GM19438 (cell line): Measurements from ENCODE around the gene EEF1A1.
"Not testable (repeated sequence)": the region's sequence is repeated elsewhere in the genome, so short reads cannot be mapped to it uniquely, and the experiment has no call there.

Experiments
- ATAC-seq: cut with Tn5 transposase; IDR thresholded peaks from one replicate; pipeline ENCODE4 v1.9.1; 2021; ENCODE audit warnings: low read depth; ENCODE audit not compliant: unreplicated experiment

EEF1A1 gene

GRCh38 chr6:73538116-73538779, 17.4 kb upstream of the EEF1A1 start:
- no peak for ATAC-seq

GRCh38 chr6:73537677-73538076, 16.8 kb upstream of the EEF1A1 start:
- no peak for ATAC-seq

DNA sequence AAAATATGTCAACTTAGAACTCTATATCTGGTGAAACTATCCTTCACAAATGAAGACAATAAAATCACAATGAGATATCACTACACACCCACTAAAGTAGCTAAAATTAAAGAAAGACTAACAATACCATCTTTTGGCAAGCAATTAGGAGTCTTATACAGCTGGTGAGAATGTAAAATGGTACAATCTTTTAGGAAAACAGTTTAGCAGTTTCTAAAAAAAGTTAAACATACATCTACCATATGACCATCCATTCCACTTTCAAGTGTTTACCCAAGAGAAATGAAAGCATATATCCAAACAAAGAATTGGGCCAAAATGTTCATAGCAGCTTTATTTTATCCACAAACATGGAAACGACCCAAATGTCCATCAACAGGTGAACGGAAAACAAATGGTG, 13.8 kb upstream of the EEF1A1 start:
- no peak for ATAC-seq

DNA sequence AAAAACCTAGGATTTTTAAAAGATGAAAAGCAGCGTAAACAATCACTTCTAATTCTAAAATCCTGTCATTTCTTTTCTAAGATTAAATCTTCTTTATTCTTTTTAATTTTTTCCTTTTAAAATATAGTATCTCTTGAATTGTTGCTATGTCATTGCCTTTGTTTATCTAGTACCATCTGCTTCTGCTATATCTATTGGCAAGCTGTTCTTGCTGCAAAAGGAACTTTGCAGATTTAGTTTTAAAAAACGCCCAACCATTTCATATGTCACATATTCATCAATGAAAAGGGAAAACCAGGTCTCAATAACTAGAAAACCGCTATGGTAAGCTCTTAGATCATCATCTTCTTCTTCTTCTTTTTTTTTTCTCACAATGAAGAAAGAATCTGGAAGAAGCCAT, 11.5 kb upstream of the EEF1A1 start:
- ATAC-seq = no peak

- ATAC-seq = no peak
Observed at GRCh38 chr6:73528897-73529296, 8.1 kb upstream of the EEF1A1 start.

- ATAC-seq = no peak
Observed at GRCh38 chr6:73525546-73526330, 4.9 kb upstream of the EEF1A1 start.

GRCh38 chr6:73523434-73524123, 2.7 kb upstream of the EEF1A1 start:
- peak; percentile 50 for ATAC-seq

GRCh38 chr6:73521351-73521985, 636 bp upstream of the EEF1A1 start:
- peak; percentile 33 for ATAC-seq

DNA sequence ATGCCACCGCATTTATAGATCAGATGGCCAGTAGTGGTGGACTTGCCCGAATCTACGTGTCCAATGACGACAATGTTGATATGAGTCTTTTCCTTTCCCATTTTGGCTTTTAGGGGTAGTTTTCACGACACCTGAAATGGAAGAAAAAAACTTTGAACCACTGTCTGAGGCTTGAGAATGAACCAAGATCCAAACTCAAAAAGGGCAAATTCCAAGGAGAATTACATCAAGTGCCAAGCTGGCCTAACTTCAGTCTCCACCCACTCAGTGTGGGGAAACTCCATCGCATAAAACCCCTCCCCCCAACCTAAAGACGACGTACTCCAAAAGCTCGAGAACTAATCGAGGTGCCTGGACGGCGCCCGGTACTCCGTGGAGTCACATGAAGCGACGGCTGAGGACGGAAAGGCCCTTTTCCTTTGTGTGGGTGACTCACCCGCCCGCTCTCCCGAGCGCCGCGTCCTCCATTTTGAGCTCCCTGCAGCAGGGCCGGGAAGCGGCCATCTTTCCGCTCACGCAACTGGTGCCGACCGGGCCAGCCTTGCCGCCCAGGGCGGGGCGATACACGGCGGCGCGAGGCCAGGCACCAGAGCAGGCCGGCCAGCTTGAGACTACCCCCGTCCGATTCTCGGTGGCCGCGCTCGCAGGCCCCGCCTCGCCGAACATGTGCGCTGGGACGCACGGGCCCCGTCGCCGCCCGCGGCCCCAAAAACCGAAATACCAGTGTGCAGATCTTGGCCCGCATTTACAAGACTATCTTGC, 725 bp downstream of the EEF1A1 start:
- no peak for ATAC-seq

DNA sequence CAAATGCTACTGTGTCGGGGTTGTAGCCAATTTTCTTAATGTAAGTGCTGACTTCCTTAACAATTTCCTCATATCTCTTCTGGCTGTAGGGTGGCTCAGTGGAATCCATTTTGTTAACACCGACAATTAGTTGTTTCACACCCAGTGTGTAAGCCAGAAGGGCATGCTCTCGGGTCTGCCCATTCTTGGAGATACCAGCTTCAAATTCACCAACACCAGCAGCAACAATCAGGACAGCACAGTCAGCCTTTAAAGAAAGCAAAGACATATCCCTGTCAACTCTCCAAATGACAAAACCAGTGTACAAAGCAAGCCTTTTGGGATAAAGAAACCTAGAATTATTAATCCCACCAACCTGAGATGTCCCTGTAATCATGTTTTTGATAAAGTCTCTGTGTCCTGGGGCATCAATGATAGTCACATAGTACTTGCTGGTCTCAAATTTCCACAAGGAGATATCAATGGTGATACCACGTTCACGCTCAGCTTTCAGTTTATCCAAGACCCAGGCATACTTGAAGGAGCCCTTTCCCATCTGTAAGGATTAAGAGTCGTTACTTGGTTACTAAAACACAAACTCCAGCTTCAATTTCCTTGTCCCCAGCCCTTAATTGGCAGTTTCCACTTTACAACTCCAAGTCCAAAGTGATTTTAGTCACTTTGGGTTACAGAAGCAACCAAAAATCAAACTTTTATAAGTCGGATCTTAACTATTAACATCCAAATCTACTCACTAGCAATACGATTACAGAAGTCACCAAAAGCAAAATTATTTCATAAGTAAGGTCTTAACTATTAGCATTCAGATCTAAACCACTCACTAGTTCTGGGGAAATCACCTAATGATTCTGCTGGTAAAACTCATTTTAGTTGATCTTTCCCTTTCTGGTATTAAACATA, 1.6 kb downstream of the EEF1A1 start:
- not testable (repeated sequence) for ATAC-seq

GRCh38 chr6:73518100-73518981, 2.5 kb downstream of the EEF1A1 start:
- ATAC-seq = not testable (repeated sequence)

DNA sequence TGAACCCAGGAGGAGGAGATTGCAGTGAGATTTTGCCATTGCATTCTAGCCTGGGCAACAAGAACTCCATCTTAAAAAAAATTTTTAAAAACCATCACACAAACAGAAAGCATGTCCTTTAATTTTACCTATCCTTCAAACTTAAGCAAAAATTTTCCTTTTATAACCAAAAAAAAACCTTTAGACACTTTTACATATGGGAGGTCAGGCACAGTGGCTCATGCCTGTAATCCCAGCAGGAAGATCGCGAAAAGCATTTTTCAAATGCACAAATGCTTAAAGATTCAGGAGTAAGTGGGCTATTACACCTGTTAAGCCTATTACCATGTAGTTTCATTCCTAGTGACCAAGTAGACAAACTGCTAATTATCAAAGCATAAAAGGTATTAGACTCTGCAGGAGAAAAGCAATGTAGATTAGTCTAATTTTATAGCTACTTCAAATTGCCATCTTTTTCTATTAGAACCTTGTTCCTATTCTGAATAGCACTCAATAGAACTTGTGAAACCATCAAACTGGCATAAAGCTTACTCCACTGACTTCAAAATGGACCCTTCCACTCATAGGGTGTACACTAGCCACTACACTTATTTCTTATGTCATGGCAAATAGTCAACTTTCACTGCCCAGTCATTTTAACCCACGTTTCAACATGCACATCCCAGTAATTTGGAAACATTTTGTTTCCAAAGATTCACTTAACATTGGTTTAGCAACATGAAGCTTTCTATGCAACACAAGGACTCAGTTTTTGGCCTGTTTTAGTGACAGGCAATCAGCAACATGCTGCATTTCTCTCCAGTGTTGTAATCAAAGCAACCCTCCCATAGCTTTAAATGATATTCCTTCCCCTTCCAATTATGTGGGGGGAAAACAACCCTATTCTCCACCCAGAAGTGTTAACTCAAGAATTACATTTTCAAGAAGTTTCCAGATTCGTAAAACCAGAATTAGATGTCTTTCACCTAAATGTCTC, 4.0 kb downstream of the EEF1A1 start:
- no peak for ATAC-seq

DNA sequence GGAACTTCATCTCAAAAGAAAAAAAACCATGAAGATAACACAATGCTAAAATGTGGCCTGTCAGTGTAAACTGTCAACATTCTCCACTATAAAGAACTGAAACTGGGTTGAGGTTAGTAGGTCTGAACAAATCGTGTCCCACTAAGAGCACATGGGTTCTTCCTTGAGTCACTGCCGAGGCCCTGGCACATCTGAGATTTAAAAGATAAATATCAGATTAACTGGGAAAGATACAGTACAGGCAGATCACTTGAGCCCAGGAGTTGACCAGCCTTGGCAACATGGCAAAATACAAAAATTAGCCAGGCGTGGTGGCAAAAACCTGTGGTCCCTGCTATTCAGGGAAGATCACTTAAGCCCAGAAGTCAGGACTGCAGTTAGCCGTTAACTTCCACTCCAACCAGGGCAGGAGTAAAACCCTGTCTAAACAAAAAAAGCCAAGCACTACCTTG, 5.6 kb downstream of the EEF1A1 start:
- ATAC-seq = peak; percentile 40

DNA sequence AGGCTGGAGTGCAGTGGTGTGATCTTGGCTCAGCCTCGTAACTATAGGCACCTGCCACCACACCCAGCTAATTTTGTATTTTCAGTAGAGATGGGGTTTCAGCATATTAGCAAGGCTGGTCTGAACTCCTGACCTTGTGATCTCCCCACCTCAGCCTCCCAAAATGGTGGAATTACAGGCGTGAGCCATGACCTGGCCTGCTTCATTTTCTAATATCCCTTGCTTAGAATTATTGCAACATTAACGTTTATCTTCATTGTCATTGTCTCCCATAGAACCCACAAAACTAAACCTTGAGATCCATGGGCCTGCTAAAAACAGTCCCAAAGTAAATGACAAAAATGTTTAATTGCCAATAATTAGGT, 6.1 kb downstream of the EEF1A1 start:
- ATAC-seq = no peak

GRCh38 chr6:73513496-73513854, 7.4 kb downstream of the EEF1A1 start:
- no peak for ATAC-seq

DNA sequence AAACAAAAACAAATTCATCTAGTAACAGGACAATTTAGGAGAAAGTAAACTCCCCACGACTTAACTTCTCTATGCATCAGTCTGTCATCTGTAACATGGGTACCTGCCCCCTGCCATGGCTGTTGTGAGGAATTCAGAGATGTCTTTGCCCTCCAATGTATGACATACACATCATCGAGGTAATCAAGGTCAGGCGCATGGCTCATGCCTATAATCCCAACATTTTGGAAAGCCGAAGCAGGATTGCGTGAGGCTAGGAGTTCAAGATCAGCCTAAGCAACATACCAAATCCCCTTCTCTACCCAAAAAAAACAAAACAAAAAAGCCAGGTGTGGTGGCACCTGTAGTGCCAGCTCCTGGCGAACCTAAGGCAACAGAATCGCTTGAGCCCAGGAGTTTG, 9.0 kb downstream of the EEF1A1 start:
- ATAC-seq = no peak

DNA sequence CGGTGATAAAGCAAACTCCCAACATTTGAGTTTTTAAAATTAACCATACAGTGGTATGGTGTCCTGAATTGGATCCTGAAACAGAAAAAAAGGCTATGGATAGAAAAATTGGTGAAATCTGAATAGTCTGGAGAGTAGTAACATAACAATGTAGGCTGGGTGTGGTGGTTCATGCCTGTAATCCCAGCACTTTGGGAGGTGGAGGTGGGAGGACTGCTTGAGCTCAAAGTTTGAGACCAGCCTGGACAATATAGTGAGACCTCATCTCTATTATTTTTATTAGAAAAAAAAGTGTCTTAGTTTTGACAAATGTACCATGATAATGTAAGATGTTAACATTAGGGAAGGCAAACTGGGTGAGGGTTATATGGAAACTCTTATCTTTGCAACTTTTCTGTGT, 11.0 kb downstream of the EEF1A1 start:
- no peak for ATAC-seq
